Frontal cortex (tissue), 4 donors: ENCODE measurements around the gene NFIA. TPM values are rescaled to one million over a fixed set of nuclear protein-coding genes. Genes with fewer than 3 reads are reported as not detected.

Experiments
- DNase-seq, 2 donors: peaks; one replicate each; pipeline ENCODE4 v3.0.0; 2012; ENCODE audit warnings: low spot score in 2 of 2
- FAIRE-seq: peaks from 2 replicates; lab custom pipeline; 2012; peaks lifted over from hg19 to GRCh38; lab: Jason Lieb, UNC
- total RNA-seq: library from RNA; depleted of rRNA; stranded (reverse); fragments of >200 nt; gene quantifications from one replicate; pipeline ENCODE4 v1.2.3, GENCODE V29; 2014
- donor health status: control.
- donor health status: control.
- donor health status: control.

The NFIA gene
- total RNA-seq, 1 donor from 2014 or later = 35.5 TPM

DNA sequence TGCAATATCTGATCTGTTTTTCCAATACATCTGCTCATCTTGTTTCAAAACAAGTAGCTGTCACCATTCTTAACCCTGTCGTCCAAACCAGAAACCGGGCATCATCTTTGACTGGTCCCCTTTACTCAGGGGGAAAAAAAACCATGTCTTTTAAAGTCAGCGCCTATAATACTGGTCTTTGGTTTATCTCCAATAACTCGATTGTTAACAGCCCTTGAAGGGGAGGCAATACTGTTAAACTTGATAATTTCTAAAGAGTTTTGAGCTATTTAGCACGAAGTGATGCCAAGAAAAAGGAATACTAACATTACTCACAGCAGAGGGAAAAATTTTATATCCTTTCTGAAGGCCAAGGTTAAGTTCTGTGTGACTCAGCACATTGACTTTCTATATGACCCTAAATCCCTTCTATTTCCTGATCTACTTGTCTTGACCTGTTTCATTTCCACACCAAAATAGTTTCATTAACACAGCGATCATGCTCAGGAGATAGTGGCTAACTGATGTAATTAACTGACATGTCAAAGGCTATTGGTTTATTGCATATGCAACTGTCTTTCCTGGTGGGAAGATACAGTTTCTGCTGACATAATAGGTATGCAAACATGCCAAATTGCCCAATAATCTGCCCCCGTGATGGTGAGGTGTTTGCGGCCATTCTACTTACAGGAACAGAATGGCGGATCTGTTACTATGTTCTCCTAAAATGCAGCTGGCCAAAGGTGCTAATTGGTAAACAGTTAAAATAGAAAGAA lies 59.1 kb downstream of the NFIA start:
- DNase-seq (no peak), FAIRE-seq (no peak)

DNA sequence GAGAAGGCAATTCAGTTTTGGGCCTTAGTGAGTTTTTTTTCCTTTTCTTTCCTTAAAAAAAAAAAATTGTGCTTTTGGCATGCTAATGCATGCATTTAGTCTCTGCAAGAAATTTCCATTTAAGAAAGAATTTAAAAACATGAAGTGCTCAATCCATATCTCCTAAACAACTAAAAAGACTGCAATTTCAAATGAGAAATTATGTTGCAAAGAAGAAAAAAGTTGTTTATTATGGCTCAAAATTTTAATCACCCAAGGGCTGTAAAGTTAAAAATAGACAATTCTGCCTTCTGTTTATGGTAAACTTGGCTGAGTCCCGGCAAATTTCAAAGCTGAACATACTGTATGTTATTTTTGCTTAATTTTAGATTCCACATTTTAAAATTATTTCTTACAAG lies 59.7 kb downstream of the NFIA start:
- DNase-seq = no peak
- FAIRE-seq = no peak

DNA sequence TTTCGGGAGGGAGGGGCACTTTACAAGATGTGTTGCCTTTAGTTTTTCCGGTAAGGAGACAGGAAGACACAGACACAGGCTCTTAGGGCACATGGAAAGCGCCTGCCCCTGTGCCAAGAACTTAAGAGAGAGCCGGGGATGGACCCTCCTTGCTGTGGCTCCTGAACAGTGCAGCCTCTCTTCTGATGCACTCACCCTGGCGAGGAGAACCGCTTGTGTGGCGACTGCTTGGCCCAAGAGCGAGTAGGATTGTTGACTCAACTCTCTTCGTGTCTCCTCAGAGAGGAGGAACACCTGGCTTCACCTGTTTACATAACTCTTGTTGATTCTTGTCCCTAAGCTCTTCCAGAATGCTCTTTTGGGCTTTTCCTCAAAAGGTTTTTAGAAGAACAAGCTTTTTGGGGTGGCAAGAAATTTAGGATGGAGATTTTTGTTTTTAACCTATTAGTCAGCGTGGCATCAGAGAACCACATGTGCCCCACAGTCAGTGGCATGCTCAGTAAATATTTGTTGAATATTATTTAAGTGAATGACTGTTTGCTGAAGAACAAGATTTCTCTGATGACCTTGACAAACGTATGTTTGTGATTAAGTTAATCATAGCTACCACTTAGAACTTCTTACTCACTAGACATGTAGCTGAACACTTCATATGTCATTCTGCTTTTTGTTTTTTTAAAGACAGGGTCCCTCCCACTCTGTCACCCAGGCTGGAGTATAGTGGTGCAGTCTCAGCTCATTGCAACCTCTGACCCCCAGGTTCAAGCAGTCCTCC lies 60.6 kb downstream of the NFIA start:
- FAIRE-seq (no peak), DNase-seq (no peak)

DNA sequence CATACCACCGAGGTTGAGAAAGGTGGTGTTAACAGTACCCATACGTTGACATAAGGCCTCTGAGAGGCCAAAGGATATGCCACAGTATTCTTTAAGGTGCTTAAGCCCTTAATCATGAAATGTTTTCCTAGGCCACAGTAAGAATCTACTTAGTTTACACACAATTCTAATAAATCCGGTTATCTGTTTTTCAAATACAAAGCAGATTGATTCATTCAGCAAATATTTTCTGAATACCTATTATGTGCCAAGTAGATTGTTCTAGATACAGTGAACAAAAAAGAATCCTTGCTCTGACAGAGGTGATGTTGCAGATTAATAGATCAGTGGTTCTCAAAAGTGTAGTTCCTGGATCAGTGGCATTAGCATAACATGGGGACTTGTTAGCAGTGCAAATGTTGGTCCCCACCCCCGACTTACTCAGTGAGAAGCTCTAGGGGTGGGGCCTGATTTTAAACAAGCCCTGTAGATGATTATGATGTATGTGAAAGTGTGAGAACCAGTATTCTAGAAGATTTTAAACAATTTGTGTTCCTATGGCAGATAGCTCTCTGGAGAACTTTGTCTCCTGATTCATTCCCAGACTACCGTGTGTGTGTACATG lies 61.6 kb downstream of the NFIA start:
- DNase-seq = no peak
- no peak for FAIRE-seq

DNA sequence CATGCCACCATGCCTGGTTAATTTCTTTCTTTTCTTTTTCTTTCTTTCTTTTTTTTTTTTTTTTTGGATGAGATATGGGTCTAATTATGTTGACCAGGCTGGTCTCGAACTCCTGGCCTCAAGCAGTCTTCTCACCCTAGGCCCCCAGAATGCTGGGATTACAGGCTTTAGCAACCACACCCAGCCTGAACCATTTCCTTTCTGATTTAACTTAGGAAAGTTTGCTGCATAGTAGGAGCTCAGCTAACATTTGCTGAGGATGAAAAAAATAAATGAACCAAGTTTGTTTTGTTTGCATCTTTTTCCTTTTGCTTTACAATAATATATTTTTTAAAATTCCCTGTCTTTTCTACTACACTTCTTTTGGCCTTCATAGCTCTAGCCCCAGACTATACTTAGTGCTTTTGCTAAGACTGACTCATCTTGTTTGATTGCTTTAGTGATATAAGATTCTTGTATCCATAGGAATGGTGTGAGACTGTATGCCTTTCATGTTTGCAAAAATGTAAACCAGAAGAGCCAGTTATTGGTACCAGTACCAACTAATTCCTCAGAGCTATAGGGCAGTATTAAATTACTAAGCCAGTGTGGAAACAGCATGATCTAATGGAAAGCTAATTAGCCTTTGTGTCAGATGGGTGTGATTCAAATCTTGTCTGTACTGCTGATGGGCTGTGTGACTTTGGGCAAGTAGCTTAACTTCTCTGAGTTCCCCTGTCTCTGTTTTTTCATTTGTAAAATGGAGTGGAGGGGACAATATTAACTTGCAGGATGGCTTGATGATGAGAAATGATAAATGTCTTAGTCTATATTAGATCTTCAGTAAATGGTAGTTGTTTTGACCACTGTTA lies 66.9 kb downstream of the NFIA start:
- FAIRE-seq = no peak
- DNase-seq = no peak

DNA sequence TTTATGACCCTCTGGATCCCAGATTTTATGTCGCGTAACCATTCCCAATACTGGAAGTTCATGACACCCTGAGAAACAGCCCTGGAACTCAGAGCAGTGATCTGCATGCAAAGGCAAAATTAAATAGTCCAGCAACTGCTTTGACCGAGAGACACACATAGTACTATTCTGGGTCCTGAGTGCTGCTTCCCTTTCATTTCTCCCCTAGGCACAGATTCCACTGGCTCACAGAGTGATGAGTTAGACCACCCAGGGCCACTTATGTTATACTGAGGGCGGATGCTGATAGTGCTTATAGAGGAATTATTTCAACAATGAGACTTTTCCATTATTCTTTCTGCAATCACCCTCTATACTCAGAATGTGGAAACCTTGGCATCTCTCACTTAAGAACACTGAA lies 69.2 kb downstream of the NFIA start:
- DNase-seq (no peak), FAIRE-seq (no peak)

DNA sequence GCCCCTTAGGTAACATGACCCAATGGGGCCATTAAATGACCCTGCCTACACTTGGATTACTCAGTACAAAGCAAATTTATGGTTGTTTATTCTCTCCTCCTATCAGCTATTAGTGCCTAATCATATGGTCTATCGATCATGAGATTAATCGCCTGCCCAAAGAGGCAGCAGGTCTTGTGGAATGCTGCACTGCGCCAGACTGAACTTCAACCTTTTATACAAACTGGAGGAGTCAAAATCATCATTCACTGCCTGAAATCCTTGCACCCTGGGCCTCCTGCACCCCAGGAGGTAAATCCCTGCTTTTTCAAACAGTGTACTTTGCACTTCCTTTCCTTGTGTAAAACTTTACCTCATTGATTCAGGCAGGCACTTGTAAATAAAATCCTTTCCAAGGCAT lies 69.7 kb downstream of the NFIA start:
- FAIRE-seq = no peak

DNA sequence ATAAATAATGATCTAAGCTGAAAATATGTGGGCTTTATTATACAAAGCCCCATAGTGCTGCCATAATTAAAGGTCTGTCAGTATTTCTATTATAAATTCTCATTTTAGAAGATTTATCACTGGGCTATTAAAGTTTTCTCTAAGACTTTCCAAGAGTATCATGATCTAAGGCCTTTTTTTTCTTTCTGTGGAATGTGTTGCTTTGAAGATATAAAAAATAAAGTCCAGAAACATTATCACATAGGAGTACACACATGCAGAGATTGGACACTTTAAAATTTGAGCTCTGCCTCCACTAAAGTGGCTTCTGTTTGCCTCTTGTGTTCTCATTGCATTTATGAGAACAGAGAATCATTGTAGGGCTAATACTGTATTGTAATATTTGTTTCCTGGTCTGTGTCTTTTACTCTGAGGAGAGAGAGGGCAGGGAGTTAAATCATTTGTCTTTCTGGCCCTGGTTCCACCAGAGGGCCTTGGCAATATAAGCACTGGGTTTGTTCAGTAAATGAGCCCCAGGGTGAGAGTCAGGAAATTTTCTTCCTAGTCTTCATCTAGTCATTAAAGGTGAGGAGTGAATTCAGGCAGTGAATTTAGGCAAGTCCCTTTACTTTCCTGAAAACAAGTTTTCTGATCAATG lies 70.2 kb downstream of the NFIA start:
- no peak for FAIRE-seq

More for the DNA sequence above, 69.7 kb downstream of the NFIA start:
- no peak for DNase-seq

DNA sequence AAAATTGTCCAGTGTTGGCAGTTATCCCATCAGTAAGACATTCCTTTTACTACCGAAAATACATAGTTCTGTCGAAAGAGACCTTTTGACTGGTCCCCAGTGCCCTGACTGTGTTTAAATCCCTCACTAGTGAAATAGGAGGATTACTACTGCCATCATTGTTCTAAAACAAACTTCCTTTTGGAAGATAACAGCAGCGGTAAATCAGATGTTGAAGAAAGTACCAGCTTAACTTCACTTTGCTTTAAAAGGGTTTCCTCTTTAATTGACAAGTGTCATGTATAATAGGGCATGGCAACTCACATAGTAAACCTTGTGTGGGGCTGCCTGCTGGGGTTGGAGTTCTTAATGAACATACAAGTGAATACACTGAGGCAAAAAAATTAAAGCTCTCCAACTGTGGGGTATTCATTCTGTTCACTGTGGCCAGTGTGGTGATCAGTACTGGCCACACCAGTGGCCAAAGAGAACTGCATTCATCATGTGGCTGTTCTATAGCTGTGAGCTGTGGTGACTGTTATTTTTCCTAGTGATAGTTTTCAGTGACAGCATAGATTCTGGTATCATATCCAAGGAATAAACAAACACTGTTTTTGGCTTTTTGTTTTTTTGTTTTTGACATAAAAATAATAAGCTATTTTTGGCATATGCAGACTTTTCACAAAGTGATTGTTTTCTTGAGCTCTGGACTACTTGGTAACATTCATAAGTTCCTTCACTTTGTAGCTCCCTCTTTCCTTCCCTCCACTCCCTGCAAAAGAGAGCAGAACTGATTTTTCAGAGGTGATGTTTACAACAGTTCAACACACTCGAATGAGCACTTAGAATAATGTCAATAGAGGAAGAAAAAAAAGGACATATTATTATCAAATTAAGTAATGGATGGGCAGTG lies 74.5 kb downstream of the NFIA start:
- no peak for DNase-seq
- FAIRE-seq = no peak

More for the DNA sequence above, 70.2 kb downstream of the NFIA start:
- DNase-seq = no peak

DNA sequence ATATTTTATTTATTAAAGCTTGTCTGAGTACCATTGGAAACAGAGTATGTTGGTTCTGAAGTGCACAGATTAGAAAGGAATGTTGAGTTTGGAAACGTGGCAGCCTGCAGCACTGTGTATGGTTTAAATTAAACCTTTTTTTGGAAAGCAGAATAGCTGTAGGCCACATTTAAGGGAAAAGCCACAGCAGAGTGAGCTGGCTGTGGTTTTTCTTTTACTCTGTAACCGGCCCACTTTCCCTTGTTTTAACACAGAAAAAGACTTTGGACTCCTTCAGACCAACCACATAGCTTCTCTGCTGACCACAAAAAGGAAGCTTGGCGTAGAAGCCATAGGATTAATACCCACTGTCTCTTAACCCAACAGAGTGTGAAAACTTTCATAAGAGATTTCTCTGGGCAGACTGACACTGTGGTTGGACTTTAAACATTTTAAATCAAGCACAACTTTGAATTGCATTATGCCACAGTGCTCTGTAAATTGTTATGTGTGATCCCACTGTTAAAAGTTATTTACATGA lies 75.2 kb downstream of the NFIA start:
- DNase-seq (peak in 1 of 2 donors; percentile 4), FAIRE-seq (no peak)

DNA sequence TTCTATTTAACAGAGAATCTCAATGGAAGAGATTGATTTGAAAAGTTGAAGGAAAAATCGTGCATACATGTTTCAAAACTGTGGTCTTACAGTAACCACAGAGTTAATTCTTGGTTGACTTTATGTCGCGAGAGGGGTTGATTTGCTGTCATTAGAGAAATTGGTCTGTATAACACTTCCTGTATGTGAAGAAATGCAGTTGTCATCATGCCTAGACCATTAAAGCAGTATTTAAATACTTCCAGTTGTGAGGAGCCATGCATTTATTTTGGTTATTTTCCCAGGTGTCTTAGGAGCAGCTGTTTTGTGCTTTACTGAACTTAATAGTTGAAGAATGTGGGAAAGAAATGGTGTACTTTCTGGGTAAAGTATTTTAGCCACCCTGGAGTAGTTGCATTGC lies 76.2 kb downstream of the NFIA start:
- DNase-seq (no peak), FAIRE-seq (no peak)

DNA sequence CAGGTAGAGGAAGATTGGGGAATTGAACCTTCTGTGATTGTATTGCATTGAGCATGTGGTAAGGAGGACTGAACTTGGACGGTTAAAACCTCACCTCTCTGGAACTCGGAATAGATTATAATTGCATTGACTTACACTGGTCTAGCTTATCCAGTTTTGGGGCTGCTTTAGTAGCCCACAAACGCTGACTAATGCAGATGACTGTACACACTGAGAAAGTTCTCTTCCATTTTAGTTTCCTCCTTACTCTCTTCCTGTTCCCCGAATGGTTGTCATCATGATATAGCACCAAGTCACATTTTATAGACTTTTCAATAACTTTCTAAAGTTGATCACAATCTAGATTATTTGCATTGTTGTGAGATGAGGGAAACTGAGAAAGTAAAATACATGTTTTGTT lies 78.2 kb downstream of the NFIA start:
- DNase-seq (no peak), FAIRE-seq (no peak)

DNA sequence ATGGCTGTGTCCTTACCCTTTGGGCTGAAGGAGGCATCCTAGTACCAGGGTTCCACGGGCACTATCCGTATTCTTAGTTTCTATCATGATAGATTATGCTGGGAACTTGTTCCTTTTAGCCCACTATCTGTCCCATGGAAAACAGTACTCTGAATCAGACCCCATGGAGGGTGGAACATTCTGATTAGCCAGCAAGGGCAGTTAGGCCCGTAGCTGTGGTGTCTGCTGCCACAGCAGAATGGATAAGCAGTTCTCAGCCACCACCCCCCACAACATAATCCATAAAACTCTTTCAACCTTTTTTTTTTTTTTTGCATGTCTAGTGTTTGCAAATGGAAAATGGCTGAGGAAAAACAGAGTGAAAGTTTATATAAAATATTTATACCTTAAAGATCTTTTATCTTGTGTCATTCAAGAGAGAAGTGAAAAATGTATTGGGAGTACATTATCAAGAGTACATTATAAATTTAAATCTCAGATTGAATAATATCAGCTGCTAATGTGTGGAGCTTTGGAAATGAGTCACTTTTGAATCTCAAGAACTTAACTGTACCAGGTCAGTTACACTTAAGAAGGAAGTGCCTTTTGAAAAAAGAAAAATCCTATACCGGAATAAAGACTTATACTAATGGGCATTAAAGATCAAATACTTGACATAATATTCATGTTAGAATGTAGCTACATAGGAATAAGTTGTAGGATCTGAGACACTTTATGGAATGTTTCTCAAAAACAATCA lies 80.3 kb downstream of the NFIA start:
- FAIRE-seq = no peak

DNA sequence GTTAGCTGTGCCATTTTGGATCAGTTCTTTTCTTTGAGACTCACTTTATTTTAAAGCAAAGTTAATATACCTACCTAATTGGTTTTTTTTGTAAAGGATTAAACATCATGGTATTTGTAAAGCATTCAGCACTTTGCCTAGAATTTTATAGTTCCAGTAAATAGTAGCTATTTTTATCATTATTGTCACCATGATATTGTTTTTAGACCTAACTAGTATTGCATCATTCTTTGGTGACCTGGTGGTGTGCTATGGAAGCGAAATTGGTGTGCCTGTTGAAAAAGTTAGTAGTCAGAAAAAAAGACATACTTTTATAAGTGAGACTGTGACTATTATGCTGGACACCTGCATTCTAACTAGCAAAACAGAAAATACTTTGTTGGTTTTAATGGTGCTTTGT lies 81.0 kb downstream of the NFIA start:
- no peak for DNase-seq
- no peak for FAIRE-seq

More for the DNA sequence above, 80.3 kb downstream of the NFIA start:
- no peak for DNase-seq

DNA sequence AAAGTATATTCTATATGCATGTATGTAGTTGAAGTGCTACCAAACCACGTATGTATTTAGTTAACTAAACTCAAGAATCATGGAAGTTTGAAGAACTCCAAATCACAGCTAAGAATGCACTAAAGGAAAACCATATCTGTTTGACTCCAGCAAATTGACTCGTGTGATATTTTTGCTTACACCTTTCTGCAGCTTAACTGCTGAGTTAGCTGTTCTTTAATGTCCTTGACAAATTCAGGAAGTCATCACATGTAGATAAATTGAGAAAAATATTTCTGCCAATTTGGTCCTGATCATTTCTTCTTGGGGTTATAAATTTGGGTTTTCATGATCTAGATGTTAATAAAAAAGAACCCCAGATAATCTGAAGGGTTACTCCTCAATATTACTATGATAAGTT lies 83.0 kb downstream of the NFIA start:
- FAIRE-seq (no peak), DNase-seq (no peak)

DNA sequence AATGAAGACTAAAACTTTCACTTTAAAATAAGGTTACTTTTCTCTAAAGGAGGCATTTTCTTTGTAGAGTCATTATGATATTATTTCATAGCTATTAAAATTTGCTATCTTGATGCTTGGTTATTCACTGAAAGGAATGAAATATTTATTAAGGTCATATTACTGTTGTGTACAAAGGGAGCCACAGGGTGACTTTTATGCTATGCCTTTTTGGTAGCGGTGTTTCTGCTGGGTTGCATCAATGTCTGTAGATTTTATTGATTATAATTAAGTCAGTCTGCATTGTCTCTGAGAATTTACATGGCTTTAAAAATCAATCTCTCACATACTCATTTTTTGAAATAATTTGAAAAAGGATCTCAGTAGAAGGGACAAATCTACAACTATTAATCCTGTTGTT lies 84.9 kb downstream of the NFIA start:
- DNase-seq (no peak), FAIRE-seq (no peak)

DNA sequence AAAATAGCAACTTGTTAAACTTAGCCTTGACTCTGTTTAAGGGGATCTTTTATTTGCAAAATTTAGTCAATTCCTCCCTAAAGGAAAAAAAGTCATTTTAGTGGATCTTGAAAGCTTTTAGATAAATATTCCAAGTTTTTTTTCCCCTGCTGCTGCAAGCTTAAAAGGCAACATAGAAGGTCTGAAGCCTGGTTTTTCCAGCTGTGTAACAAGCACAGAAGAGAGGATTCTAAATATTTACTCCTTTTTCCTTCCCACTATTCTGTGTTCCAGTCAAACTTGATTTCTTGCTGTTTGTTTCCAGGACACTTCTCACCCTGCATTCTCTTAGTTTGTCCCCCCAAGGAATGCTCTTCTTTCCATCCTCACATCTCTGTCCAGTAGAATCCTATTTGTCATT lies 86.7 kb downstream of the NFIA start:
- FAIRE-seq (no peak), DNase-seq (no peak)

DNA sequence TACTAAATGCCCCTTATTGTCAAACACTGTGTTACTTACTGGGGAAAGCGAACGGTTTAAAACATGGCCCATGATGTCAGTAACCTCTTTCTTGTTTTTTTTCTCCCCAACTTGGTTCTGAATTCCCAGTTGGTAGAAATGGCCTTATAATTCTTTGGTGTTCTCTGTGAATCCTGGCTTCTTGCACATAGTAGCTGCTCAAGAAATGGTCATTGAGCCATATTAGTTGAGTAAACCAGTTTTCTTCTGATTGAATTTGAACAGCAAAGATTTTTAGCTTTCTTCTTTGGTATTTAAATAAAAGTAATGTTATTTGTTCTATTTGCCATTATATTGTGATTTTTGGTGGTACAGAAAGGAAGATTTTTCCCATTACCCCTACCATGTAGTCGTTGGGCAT lies 87.3 kb downstream of the NFIA start:
- no peak for FAIRE-seq

More for the DNA sequence above, 87.3 kb downstream of the NFIA start:
- no peak for DNase-seq
